OCI-LY7 (cell line): Measurements from ENCODE around the gene TNFSF13.

Experiments used
- EZH2phosphoT487 ChIP-seq: fragments of 200-600 bp; sonication (generic); IDR thresholded peaks from 2 replicates; pipeline ENCODE4 v1.6.1; 2018; ENCODE audit warnings: low read depth, borderline replicate concordance, mild to moderate bottlenecking, mixed run types, antibody characterized with exemption, low read length, moderate library complexity, mixed read lengths
- TF ChIP-seq, protein P1 (sequence below): fragments of 200-600 bp; sonication (generic); conservative IDR thresholded peaks from 2 replicates; pipeline ENCODE4 v1.5.1; 2014; ENCODE audit warnings: mild to moderate bottlenecking, antibody characterized with exemption, low read length, moderate library complexity, mixed read lengths

DNA sequence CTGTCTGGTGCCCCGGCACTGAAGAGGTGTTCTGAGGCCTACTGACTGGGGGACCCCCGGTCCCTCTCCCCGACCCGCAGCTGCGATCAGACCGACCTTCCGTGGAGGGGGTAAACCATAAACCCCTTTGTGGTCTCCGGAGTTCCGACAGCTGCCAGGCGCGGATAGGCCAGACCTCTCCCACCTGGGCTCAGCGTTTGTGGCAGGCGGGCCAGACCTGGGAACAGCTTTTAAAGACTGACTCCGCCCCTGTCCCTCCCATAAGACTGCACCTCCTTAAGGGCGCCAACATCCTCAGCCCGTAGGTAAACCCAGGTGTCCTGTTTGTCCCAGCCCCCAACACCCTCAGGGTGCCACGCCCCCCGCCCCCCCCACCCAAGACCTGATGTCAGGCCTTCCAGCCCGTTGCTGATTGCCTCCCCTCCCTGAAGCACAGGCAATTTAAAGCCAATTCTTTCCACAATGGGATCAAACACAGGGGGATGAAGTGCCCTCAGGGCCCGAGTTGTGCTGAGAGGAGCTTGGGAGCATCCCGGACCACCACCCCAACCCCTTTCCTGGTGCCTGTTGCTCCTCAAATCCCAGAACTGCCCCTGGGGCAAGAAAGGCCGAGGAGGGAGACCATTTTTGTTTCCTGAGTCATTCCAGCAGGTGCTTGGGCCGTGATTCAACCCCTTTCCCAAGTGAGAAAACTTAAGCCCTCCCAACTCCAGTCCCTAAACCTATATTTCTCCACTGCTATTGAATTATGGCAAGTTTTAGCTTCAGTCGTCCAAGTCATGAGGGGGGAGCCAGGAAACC is 31.5 kb downstream of the TNFSF13 start, which contains the start of gene SOX15:
- TF ChIP-seq, protein P1, sequence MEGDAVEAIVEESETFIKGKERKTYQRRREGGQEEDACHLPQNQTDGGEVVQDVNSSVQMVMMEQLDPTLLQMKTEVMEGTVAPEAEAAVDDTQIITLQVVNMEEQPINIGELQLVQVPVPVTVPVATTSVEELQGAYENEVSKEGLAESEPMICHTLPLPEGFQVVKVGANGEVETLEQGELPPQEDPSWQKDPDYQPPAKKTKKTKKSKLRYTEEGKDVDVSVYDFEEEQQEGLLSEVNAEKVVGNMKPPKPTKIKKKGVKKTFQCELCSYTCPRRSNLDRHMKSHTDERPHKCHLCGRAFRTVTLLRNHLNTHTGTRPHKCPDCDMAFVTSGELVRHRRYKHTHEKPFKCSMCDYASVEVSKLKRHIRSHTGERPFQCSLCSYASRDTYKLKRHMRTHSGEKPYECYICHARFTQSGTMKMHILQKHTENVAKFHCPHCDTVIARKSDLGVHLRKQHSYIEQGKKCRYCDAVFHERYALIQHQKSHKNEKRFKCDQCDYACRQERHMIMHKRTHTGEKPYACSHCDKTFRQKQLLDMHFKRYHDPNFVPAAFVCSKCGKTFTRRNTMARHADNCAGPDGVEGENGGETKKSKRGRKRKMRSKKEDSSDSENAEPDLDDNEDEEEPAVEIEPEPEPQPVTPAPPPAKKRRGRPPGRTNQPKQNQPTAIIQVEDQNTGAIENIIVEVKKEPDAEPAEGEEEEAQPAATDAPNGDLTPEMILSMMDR, result no peak
- no peak for TF ChIP-seq EZH2phosphoT487
